ENCODE results near the gene NSL1.

DNA sequence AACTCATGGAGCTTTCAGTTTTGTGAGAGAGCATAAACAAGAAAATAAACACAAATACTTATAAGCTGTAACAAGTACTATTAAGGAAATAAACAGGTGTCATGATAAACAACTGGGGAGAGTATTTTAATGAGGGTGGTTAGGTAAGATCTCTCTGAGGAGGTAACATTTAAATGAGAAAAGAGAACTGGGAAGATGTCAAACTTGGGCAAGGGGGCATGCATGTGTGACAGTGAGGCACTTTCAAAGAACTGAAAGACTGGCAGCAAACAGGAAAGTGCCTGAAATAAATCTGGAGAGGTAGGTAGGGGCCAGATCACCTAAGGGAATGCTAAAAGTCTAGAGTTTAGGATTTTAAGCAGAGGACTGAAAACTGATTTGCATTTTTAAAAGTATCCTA lies 37.8 kb downstream of the NSL1 start:
- no peak for TF ChIP-seq ELF4 (IDR thresholded peaks at IDR 0.05)
- no peak for TF ChIP-seq FOXK2 (IDR thresholded peaks at IDR 0.05)
- TF ChIP-seq ARNT (IDR thresholded peaks at IDR 0.05): no peak
- TF ChIP-seq CTBP1 (IDR thresholded peaks at IDR 0.05; ENCODE audit: borderline replicate concordance): no peak
- TF ChIP-seq SP1 (IDR thresholded peaks at IDR 0.05): no peak
- no peak for TF ChIP-seq FOXM1 (IDR thresholded peaks at IDR 0.05; ENCODE audit: borderline replicate concordance)
- no peak for TF ChIP-seq NFRKB (IDR thresholded peaks at IDR 0.05)
- no peak for TF ChIP-seq LEF1 (IDR thresholded peaks at IDR 0.05; ENCODE audit: borderline replicate concordance)
- no peak for TF ChIP-seq BHLHE40 (IDR thresholded peaks at IDR 0.05; ENCODE audit: borderline replicate concordance)
- no peak for TF ChIP-seq TARDBP (IDR thresholded peaks at IDR 0.05)
- TF ChIP-seq, protein P1, sequence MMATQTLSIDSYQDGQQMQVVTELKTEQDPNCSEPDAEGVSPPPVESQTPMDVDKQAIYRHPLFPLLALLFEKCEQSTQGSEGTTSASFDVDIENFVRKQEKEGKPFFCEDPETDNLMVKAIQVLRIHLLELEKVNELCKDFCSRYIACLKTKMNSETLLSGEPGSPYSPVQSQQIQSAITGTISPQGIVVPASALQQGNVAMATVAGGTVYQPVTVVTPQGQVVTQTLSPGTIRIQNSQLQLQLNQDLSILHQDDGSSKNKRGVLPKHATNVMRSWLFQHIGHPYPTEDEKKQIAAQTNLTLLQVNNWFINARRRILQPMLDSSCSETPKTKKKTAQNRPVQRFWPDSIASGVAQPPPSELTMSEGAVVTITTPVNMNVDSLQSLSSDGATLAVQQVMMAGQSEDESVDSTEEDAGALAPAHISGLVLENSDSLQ (IDR thresholded peaks at IDR 0.05): no peak
- no peak for TF ChIP-seq ZNF384 (IDR thresholded peaks at IDR 0.05)
- TF ChIP-seq SUZ12 (IDR thresholded peaks at IDR 0.05): no peak

Measured in HEK293T (cell line).